GM20000 (cell line): ENCODE results near the gene CHRNA3.

Experiments
- DNase-seq: peaks from one replicate; pipeline ENCODE4 v3.0.0; 2012; ENCODE audit warnings: low spot score
- TF ChIP-seq, protein P1 (sequence below): IDR thresholded peaks from 2 replicates; pipeline ENCODE4 v1.5.1; 2012; ENCODE audit warnings: mild to moderate bottlenecking, control low read depth; ENCODE audit errors: extremely low read depth, missing control alignments

Gene CHRNA3

DNA sequence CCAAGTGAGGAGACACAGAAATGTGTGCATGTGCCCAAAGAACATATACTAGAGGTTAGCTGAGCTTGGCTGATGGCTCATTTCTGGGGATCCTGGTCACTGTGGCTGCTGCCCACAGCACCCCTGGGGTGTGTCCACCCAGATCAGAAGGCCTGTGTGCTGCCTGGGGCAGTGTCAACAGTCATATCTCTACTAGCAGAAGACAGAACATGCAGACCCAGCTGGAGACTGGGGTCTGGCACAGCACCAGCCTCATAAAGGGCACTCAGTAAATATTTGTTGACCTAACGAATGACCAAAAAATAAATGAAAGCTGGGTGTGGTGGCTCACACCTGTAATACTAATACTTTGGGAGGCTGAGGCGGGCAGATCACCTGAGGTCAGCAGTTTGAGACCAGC is 16.4 kb downstream of the CHRNA3 start:
- no peak for DNase-seq
- TF ChIP-seq, protein P1, sequence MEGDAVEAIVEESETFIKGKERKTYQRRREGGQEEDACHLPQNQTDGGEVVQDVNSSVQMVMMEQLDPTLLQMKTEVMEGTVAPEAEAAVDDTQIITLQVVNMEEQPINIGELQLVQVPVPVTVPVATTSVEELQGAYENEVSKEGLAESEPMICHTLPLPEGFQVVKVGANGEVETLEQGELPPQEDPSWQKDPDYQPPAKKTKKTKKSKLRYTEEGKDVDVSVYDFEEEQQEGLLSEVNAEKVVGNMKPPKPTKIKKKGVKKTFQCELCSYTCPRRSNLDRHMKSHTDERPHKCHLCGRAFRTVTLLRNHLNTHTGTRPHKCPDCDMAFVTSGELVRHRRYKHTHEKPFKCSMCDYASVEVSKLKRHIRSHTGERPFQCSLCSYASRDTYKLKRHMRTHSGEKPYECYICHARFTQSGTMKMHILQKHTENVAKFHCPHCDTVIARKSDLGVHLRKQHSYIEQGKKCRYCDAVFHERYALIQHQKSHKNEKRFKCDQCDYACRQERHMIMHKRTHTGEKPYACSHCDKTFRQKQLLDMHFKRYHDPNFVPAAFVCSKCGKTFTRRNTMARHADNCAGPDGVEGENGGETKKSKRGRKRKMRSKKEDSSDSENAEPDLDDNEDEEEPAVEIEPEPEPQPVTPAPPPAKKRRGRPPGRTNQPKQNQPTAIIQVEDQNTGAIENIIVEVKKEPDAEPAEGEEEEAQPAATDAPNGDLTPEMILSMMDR, result no peak

GRCh38 chr15:78603467-78603866 is 17.3 kb downstream of the CHRNA3 start:
- TF ChIP-seq, protein P1, result no peak
- DNase-seq, result no peak

GRCh38 chr15:78599189-78599588 is 21.6 kb downstream of the CHRNA3 start:
- no peak for DNase-seq
- TF ChIP-seq, protein P1, result no peak

DNA sequence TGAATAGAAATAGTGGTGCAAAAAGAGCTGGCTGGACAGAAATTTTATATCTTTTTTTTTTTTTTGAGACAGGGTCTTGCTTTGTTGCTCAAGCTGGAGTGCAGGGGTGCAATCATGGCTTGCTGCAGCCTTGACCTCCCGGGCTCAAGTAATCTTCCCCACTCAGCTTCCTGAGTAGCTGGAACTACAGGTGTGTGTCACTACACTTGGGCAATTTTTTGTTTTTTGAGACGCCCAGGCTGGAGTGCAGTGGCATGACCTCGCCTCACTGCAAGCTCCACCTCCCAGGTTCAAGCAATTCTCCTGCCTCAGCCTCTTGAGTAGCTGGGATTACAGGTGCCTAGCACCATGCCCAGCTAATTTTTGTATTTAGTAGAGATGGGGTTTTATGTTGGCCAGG is 22.4 kb downstream of the CHRNA3 start:
- no peak for DNase-seq
- TF ChIP-seq, protein P1, result no peak

DNA sequence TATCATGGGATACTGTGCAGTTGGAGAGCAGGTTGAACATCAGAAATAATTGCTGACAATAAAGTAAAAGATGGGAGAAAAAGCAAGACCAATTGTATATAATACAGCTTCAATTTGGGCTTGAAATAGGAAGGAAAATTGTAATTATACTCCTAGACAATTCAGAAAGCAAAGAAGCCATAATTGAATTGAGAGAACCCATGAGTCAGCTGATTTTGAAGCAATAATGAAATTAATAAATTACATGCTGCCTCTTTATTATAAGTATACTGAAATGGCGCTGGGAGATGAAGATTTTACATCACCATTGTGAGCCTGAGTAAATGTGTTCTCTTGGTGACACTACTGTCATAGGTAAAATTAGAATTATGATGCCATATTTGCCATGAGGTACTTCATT is 23.2 kb downstream of the CHRNA3 start:
- TF ChIP-seq, protein P1, result no peak
- no peak for DNase-seq

DNA sequence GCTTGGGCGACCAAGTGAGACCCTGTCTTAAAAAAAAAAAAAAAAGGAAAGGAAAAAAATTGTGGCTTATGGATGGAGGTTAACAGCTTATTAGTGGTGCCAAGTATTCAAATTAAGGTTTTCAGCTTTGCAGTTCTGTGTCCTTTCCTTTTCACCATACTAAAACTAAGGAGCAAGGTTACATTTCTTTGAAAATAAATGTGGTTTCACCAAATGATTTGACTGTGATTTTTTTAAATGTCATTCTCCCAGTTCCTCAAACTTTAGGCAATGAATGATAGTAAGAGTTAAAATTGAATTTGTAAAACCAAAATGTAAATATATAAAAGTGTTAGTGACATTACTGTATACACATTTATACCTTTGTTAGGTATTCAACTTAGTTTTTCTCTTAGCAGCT is 45.9 kb downstream of the CHRNA3 start:
- TF ChIP-seq, protein P1, result no peak
- no peak for DNase-seq

- TF ChIP-seq, protein P1, result no peak
- no peak for DNase-seq
These were observed 47.4 kb downstream of the CHRNA3 start for GRCh38 chr15:78573416-78573815.
